ENCODE data around the gene TM7SF2. TPM values are rescaled to one million over a fixed set of nuclear protein-coding genes. Genes with fewer than 3 reads are reported as not detected.

The TM7SF2 gene
- total RNA-seq, 3 donors from 2014 or later (not counting 1 experiment from before 2014, with no cell fraction given): 17.0 to 23.2 (median 18.6) TPM

DNA sequence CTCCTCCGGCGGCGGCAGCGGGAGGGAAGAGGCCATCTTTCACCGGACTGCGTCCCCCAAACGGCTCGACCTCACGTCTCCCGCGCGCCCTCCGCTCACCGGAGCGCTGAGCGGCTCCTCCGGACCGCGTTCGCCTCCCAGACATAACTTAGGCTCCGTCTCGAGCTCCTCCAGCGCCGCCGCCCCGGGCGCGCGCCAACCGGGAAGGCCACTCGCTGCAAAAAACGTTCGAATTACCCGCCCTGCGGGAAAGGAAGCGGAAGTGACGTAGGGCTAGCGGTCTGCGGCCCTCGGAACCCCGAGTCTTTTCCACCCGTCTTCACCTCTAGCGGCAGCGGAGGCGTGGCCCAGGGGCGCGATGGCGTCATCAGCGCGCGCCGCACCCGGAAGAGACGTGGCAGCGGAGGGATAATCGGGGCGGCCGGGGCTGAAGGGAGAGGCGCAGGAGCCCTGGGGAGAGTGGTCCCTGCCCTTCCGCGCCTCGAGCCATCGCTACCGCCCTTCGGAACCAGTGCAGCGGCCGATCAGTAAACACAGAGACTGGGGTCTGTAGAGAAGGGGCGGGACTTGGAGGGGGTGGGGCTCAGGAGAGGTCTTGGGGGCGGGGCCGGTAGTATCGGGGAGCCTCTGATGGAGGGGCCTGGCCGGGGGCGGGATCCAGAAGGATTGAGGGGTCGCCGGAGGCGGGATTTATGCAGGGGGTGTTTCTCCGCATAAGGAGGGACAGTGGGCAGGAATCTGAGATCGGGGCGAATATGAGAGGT lies 27.7 kb upstream of the TM7SF2 start, which contains the start of the genes CDCA5 and ZFPL1:
Gene CDCA5, minus strand, starts transcription at position 207 of the 764 bp plus-strand sequence. Its CDS starts 62 bp downstream, at position 145.
Gene ZFPL1, plus strand, starts transcription at position 389 of the 764 bp plus-strand sequence. CDS start 477 bp downstream, outside the sequence.
- no peaks in the 10 kb centered on the region for H3K27me3 ChIP-seq (ENCODE audit: control insufficient read depth, insufficient read depth, low read length)
- peak within 1 kb of the TSS; percentile 98 to 100 for H3K27ac Mint-ChIP-seq
- TF ChIP-seq, protein P1, sequence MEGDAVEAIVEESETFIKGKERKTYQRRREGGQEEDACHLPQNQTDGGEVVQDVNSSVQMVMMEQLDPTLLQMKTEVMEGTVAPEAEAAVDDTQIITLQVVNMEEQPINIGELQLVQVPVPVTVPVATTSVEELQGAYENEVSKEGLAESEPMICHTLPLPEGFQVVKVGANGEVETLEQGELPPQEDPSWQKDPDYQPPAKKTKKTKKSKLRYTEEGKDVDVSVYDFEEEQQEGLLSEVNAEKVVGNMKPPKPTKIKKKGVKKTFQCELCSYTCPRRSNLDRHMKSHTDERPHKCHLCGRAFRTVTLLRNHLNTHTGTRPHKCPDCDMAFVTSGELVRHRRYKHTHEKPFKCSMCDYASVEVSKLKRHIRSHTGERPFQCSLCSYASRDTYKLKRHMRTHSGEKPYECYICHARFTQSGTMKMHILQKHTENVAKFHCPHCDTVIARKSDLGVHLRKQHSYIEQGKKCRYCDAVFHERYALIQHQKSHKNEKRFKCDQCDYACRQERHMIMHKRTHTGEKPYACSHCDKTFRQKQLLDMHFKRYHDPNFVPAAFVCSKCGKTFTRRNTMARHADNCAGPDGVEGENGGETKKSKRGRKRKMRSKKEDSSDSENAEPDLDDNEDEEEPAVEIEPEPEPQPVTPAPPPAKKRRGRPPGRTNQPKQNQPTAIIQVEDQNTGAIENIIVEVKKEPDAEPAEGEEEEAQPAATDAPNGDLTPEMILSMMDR (IDR thresholded peaks at IDR 0.05): no peak
- peaks cover 6% of the 10 kb centered on the region for H3K36me3 Mint-ChIP-seq
- intact Hi-C loops (cut with micrococcal nuclease): loop anchor here (1.0 to 10.0 kb wide), 4 partner anchors 12 to 1261 kb away; partner anchors contain the start of genes B4GAT1, BRMS1, FAU and MRPL49
- DNase-seq: peak; percentile 98 to 99
- H3K27ac ChIP-seq (ENCODE audit: low read length): peak within 1 kb of the TSS; percentile 96
- no peaks in the 10 kb centered on the region for H3K9me3 ChIP-seq (ENCODE audit: control insufficient read depth, insufficient read depth, low read length)
- WGBS (ENCODE audit: insufficient coverage): under 1% methylated on average over 79 of the region's 79 CpGs
- H3K27me3 Mint-ChIP-seq (ENCODE audit: low read depth in 2 of 2): no peaks in the 10 kb centered on the region
- H3K4me1 ChIP-seq (ENCODE audit: control insufficient read depth, insufficient read depth, low read length): peaks cover 16% of the 10 kb centered on the region
- H3K9me3 Mint-ChIP-seq: no peaks in the 10 kb centered on the region
- H3K4me3 Mint-ChIP-seq: peak within 1 kb of the TSS; percentile 94
- ATAC-seq: peak; percentile 90 to 93 (median 92)
- H3K4me1 Mint-ChIP-seq: peaks cover 27 to 31% of the 10 kb centered on the region in 2 donors
- peak within 1 kb of the TSS; percentile 81 for H3K4me3 ChIP-seq (ENCODE audit: low read length)
- H3K36me3 ChIP-seq (ENCODE audit: control insufficient read depth, insufficient read depth, low read length): peaks cover 29% of the 10 kb centered on the region

DNA sequence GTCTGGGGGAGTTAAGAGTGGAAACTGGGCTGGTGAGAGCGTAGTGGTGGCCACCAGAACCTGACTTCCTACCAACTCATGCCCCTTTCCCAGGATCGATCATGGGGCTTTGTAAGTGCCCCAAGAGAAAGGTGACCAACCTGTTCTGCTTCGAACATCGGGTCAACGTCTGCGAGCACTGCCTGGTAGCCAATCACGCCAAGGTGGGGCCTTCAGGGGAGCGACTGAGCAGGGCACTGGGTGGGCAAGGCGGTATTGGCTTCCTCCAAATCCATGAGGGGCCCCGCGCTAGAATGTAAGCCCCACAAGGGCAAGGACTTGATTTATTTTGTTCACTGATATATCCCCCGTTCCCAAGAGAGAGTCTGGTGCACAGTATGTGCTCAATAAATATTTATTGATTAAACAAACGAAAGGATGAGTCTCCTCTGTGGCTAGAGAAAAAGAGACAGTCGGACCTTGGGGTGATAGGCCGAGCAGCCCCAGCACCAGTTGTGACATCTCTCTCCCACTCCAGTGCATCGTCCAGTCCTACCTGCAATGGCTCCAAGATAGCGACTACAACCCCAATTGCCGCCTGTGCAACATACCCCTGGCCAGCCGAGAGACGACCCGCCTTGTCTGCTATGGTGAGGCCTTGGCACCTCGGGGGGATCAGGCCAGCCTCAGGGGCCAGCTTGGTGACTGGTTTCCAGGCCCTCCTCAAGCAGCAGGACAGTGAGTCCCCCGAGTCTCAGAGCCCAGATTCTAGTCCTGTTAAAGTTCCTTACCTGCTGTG lies 26.9 kb upstream of the TM7SF2 start:
- H3K9me3 ChIP-seq (ENCODE audit: control insufficient read depth, insufficient read depth, low read length): no peaks in the 10 kb centered on the region

DNA sequence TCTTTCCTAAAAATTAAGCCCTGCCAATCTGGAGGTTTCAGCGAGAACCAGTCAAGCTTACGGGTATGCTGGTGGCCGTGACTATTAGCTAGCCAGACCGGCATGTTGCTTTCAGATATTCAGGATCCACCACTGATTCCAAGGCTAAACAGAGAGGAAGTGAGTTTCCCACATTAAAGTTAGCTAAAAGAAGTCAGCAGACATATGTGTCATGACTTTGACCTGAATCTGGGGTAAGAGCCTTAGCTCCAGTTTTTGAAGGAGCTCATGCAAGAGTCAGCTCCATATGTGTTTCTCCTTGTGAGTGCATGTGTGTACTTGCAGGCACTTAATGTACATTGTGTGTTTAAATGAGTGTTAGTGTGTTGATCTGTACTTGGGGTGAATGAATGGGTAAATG lies 26.2 kb upstream of the TM7SF2 start:
- intact Hi-C loops (cut with micrococcal nuclease): loop anchor here (10.0 kb wide), 1 partner anchor 1259 kb away; the partner anchor contains the start of genes B4GAT1 and BRMS1
- DNase-seq: no peak
- WGBS (ENCODE audit: insufficient coverage): 95% methylated on average over 4 of the region's 4 CpGs
- peak overlapping the region; percentile 98 to 100 for H3K27ac Mint-ChIP-seq
- ATAC-seq: no peak
- peaks cover 36% of the 10 kb centered on the region for H3K36me3 ChIP-seq (ENCODE audit: control insufficient read depth, insufficient read depth, low read length)
- H3K27ac ChIP-seq (ENCODE audit: low read length): no peak overlapping the region
- peaks cover 16% of the 10 kb centered on the region for H3K4me1 ChIP-seq (ENCODE audit: control insufficient read depth, insufficient read depth, low read length)
- no peaks in the 10 kb centered on the region for H3K27me3 Mint-ChIP-seq (ENCODE audit: low read depth in 2 of 2)
- peak overlapping the region; percentile 94 for H3K4me3 Mint-ChIP-seq
- H3K4me3 ChIP-seq (ENCODE audit: low read length): no peak overlapping the region
- no peaks in the 10 kb centered on the region for H3K9me3 Mint-ChIP-seq
- TF ChIP-seq, protein P1 (IDR thresholded peaks at IDR 0.05): no peak
- H3K27me3 ChIP-seq (ENCODE audit: control insufficient read depth, insufficient read depth, low read length): no peaks in the 10 kb centered on the region
- peaks cover 27 to 31% of the 10 kb centered on the region in 2 donors for H3K4me1 Mint-ChIP-seq
- H3K9me3 ChIP-seq (ENCODE audit: control insufficient read depth, insufficient read depth, low read length): no peaks in the 10 kb centered on the region
- peaks cover 7% of the 10 kb centered on the region for H3K36me3 Mint-ChIP-seq

More for the DNA sequence above, 26.9 kb upstream of the TM7SF2 start:
- Mint-ChIP-seq H3K9me3 (no peaks in the 10 kb centered on the region), H3K4me1 (peaks cover 27 to 31% of the 10 kb centered on the region in 2 donors), H3K27ac (peak overlapping the region; percentile 98 to 100), H3K4me3 (peak overlapping the region; percentile 94), H3K27me3 (ENCODE audit: low read depth in 2 of 2) (no peaks in the 10 kb centered on the region), H3K36me3 (peaks cover 7% of the 10 kb centered on the region)
- TF ChIP-seq, protein P1 (IDR thresholded peaks at IDR 0.05): no peak
- ATAC-seq: peak in 1 of 3 donors; percentile 15
- no peaks in the 10 kb centered on the region for H3K27me3 ChIP-seq (ENCODE audit: control insufficient read depth, insufficient read depth, low read length)
- WGBS (ENCODE audit: insufficient coverage): 54% methylated on average over 23 of the region's 23 CpGs
- no peak for DNase-seq
- peaks cover 36% of the 10 kb centered on the region for H3K36me3 ChIP-seq (ENCODE audit: control insufficient read depth, insufficient read depth, low read length)
- H3K4me1 ChIP-seq (ENCODE audit: control insufficient read depth, insufficient read depth, low read length): peaks cover 16% of the 10 kb centered on the region
- peak overlapping the region; percentile 96 for H3K27ac ChIP-seq (ENCODE audit: low read length)
- intact Hi-C loops (cut with micrococcal nuclease): loop anchor here (1.0 to 10.0 kb wide), 4 partner anchors 12 to 1260 kb away; partner anchors contain the start of genes B4GAT1, BRMS1, FAU and MRPL49
- H3K4me3 ChIP-seq (ENCODE audit: low read length): peak overlapping the region; percentile 81
